ENCODE data around the gene ACACA. TPM values are rescaled to one million over a fixed set of nuclear protein-coding genes. Genes with fewer than 3 reads are reported as not detected.

ACACA gene
- total RNA-seq, 1 donor from 2014 or later: 101 TPM

DNA sequence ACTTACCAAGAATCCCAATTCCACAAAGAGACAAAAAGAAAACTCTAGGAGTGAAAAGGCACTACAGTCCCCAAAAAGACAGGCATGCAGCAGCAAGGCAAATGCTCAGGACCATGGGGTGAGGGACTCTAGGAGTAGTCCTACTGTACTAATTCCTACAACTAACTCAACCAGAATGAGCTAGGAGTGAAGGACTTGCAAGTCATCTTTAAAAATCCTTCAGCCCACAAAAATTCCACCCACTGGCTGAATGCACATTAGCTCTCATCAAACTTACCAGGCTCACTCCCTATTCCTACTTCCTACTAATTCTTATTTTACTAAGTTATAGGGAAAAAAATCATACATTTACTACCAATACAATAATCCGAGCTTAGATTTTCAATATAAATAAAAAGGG, 172.5 kb downstream of the ACACA start:
- H3K4me1 Mint-ChIP-seq (ENCODE audit: unreplicated experiment): no peaks in the 10 kb centered on the region
- H3K36me3 Mint-ChIP-seq: peaks cover 16% of the 10 kb centered on the region
- DNase-seq (ENCODE audit: extremely low spot score, unreplicated experiment): no peak
- H3K27me3 Mint-ChIP-seq: no peaks in the 10 kb centered on the region
- no peaks in the 10 kb centered on the region for H3K9me3 Mint-ChIP-seq
- no peak overlapping the region for H3K4me3 Mint-ChIP-seq
- H3K27ac Mint-ChIP-seq: no peak overlapping the region
- TF ChIP-seq, protein P1, sequence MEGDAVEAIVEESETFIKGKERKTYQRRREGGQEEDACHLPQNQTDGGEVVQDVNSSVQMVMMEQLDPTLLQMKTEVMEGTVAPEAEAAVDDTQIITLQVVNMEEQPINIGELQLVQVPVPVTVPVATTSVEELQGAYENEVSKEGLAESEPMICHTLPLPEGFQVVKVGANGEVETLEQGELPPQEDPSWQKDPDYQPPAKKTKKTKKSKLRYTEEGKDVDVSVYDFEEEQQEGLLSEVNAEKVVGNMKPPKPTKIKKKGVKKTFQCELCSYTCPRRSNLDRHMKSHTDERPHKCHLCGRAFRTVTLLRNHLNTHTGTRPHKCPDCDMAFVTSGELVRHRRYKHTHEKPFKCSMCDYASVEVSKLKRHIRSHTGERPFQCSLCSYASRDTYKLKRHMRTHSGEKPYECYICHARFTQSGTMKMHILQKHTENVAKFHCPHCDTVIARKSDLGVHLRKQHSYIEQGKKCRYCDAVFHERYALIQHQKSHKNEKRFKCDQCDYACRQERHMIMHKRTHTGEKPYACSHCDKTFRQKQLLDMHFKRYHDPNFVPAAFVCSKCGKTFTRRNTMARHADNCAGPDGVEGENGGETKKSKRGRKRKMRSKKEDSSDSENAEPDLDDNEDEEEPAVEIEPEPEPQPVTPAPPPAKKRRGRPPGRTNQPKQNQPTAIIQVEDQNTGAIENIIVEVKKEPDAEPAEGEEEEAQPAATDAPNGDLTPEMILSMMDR (conservative IDR thresholded peaks at IDR 0.05): no peak

DNA sequence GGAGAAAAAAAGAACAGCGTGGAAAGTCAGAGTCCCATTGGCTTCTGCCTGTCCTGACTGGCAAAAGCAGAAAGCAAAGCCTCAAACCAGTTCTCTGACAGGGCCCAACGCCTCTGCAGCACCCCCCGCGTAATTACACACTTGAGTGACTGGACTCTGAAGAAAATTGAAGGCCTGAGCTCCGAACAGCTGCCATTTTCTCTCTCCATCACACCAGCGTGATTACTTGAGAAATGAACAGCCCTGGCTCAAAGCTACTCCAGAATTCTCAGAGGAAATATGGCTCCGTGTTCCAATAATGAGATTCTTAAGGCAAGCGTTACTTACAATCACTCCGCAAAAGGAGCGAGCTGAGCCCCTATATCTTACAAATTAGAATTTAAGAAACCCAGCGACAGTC, 173.6 kb downstream of the ACACA start:
- peaks cover 17% of the 10 kb centered on the region for H3K36me3 Mint-ChIP-seq
- no peaks in the 10 kb centered on the region for H3K27me3 Mint-ChIP-seq
- H3K4me1 Mint-ChIP-seq (ENCODE audit: unreplicated experiment): no peaks in the 10 kb centered on the region
- H3K27ac Mint-ChIP-seq: no peak overlapping the region
- TF ChIP-seq, protein P1 (conservative IDR thresholded peaks at IDR 0.05): no peak
- no peak for DNase-seq (ENCODE audit: extremely low spot score, unreplicated experiment)
- no peak overlapping the region for H3K4me3 Mint-ChIP-seq
- H3K9me3 Mint-ChIP-seq: no peaks in the 10 kb centered on the region

DNA sequence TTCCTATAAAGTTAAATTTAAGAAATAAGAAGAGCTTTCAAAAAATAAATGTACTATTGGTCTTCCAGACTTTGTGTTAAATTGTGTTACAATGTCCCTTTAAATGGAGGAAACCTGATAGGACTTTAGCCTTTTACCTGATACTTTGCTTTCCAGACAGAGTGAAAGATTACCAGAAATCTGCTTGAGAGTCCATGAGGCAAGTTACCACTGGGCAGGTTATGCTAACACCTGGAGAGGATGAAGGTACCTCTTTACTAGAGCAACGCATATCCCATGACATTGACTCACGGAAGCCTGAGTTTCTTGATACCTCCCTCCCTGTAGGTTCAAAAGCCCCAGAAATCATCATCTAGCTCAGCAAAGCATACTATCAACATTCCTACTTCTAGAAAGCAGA, 174.7 kb downstream of the ACACA start:
- Mint-ChIP-seq H3K4me3 (no peak overlapping the region), H3K9me3 (no peaks in the 10 kb centered on the region), H3K27ac (no peak overlapping the region), H3K4me1 (ENCODE audit: unreplicated experiment) (no peaks in the 10 kb centered on the region), H3K27me3 (no peaks in the 10 kb centered on the region), H3K36me3 (peaks cover 13% of the 10 kb centered on the region)
- DNase-seq (ENCODE audit: extremely low spot score, unreplicated experiment): no peak
- TF ChIP-seq, protein P1 (conservative IDR thresholded peaks at IDR 0.05): no peak

DNA sequence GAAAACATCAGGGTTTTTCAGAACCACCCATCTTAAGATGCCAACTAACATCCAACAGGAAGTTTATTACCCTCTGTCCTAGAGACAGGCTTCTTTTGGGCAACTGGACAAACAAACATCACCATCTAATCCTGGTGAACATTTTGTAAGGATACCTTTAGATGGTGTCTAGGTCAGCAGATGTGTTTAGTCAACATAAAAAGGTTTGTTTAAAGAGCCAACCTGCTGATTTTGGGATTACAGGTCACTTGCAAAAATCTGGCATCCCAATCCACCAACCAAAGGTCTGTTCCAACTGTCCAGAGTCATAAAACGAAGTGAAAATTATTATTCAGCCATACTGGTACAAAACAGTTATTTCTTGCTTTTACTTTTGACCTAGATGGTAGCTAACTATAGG, 176.0 kb downstream of the ACACA start:
- TF ChIP-seq, protein P1 (conservative IDR thresholded peaks at IDR 0.05): no peak
- Mint-ChIP-seq H3K27ac (no peak overlapping the region), H3K36me3 (peaks cover 13% of the 10 kb centered on the region), H3K27me3 (no peaks in the 10 kb centered on the region), H3K9me3 (no peaks in the 10 kb centered on the region), H3K4me3 (no peak overlapping the region), H3K4me1 (ENCODE audit: unreplicated experiment) (no peaks in the 10 kb centered on the region)
- no peak for DNase-seq (ENCODE audit: extremely low spot score, unreplicated experiment)

DNA sequence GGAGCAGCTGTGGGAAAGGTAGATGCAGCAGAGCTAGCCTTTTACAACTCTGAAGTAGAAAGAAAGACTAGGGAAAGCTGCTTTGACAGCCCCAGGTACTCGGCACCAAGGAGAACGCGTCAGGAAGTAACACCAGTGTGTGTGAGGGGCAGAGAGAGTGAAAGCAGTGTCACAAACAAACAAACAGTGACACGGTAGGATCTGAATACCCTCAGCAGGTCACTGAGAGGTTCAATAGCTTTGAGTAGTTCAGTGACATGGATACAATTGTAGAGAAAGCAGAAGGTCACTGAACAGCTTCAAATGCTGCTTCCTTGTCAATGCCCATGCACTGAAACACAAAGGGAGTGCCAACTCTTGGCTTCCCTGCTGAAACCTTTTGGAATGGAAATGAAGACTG, 181.2 kb downstream of the ACACA start:
- DNase-seq (ENCODE audit: extremely low spot score, unreplicated experiment): no peak
- H3K36me3 Mint-ChIP-seq: peaks cover 4% of the 10 kb centered on the region
- H3K4me1 Mint-ChIP-seq (ENCODE audit: unreplicated experiment): peaks cover 7% of the 10 kb centered on the region

More for the DNA sequence above, 181.2 kb downstream of the ACACA start:
- Mint-ChIP-seq H3K4me3 (no peak overlapping the region), H3K27ac (no peak overlapping the region), H3K27me3 (no peaks in the 10 kb centered on the region), H3K9me3 (no peaks in the 10 kb centered on the region)
- TF ChIP-seq, protein P1 (conservative IDR thresholded peaks at IDR 0.05): no peak
